Astrocyte (in vitro differentiated cells and primary cell): ENCODE measurements around the gene PKMYT1. TPM values are rescaled to one million over a fixed set of nuclear protein-coding genes. Genes with fewer than 3 reads are reported as not detected.

ENCODE experiments used
- DNase-seq: peaks from one replicate; pipeline ENCODE4 v3.0.0-alpha.2; 2010; ENCODE audit warnings: low read depth
- FAIRE-seq: peaks from 2 replicates; lab custom pipeline; 2011; peaks lifted over from hg19 to GRCh38; lab: Jason Lieb, UNC
- H2AFZ ChIP-seq: 2 replicates; pipeline ENCODE4 v1.6.0; 2012; ENCODE audit warnings: low read depth, low read length, inconsistent platforms
- H3K27ac ChIP-seq: 2 replicates; pipeline ENCODE4 v1.5.1; 2011; ENCODE audit warnings: low read depth, low read length, inconsistent platforms
- H3K27me3 ChIP-seq: 2 replicates; pipeline ENCODE4 v1.6.0; 2011; ENCODE audit warnings: low read length, inconsistent platforms; ENCODE audit not compliant: insufficient read depth
- H3K36me3 ChIP-seq: 2 replicates; pipeline ENCODE4 v1.5.1; 2011; ENCODE audit warnings: low read length, inconsistent platforms; ENCODE audit not compliant: insufficient read depth
- H3K4me1 ChIP-seq: 2 replicates; pipeline ENCODE4 v1.5.1; 2011; ENCODE audit warnings: low read length, inconsistent platforms; ENCODE audit not compliant: insufficient read depth
- H3K4me2 ChIP-seq: 2 replicates; pipeline ENCODE4 v1.6.0; 2012; ENCODE audit warnings: low read length, inconsistent platforms
- H3K4me3 ChIP-seq: 2 replicates; pipeline ENCODE4 v1.5.1; 2011; ENCODE audit warnings: low read depth, mild to moderate bottlenecking, low read length, inconsistent platforms; ENCODE audit not compliant: insufficient read depth
- H3K79me2 ChIP-seq: 2 replicates; pipeline ENCODE4 v1.6.0; 2012; ENCODE audit warnings: mild to moderate bottlenecking, low read length, inconsistent platforms; ENCODE audit not compliant: insufficient read depth
- H3K9ac ChIP-seq: 2 replicates; pipeline ENCODE4 v1.6.0; 2012; ENCODE audit warnings: mild to moderate bottlenecking, low read length, inconsistent platforms
- H3K9me3 ChIP-seq: 2 replicates; pipeline ENCODE4 v1.5.1; 2012; ENCODE audit warnings: low read depth, mild to moderate bottlenecking, low read length, inconsistent platforms; ENCODE audit not compliant: insufficient read depth
- H4K20me1 ChIP-seq: 2 replicates; pipeline ENCODE4 v1.6.0; 2012; ENCODE audit warnings: low read length, inconsistent platforms; ENCODE audit not compliant: insufficient read depth
- H3K27ac Mint-ChIP-seq: one replicate; pipeline ENCODE4 v1.8.0; 2021; ENCODE audit warnings: mild to moderate bottlenecking, mixed read lengths; ENCODE audit not compliant: unreplicated experiment
- H3K27me3 Mint-ChIP-seq: one replicate; pipeline ENCODE4 v1.8.0; 2021; ENCODE audit warnings: low read depth, mixed read lengths; ENCODE audit not compliant: unreplicated experiment
- H3K36me3 Mint-ChIP-seq: one replicate; pipeline ENCODE4 v1.8.0; 2021; ENCODE audit warnings: low read depth, mixed read lengths; ENCODE audit not compliant: unreplicated experiment
- H3K4me1 Mint-ChIP-seq: one replicate; pipeline ENCODE4 v1.8.0; 2021; ENCODE audit warnings: low read depth, mixed read lengths; ENCODE audit not compliant: unreplicated experiment
- H3K4me3 Mint-ChIP-seq: one replicate; pipeline ENCODE4 v1.8.0; 2021; ENCODE audit warnings: mild to moderate bottlenecking, moderate library complexity, mixed read lengths; ENCODE audit not compliant: unreplicated experiment
- H3K9me3 Mint-ChIP-seq: one replicate; pipeline ENCODE4 v1.8.0; 2021; ENCODE audit warnings: mild to moderate bottlenecking, mixed read lengths; ENCODE audit not compliant: unreplicated experiment
- CTCF ChIP-seq: IDR thresholded peaks from 2 replicates; pipeline ENCODE4 v1.5.1; 2011; ENCODE audit warnings: low read depth, mild to moderate bottlenecking, inconsistent platforms, low read length, moderate library complexity; ENCODE audit not compliant: insufficient read depth
- EZH2 ChIP-seq: IDR thresholded peaks from 2 replicates; pipeline ENCODE4 v1.6.1; 2012; ENCODE audit warnings: mild to moderate bottlenecking, low read length, inconsistent platforms; ENCODE audit not compliant: insufficient read depth
- total RNA-seq: library from RNA; stranded (reverse); gene quantifications from 2 replicates; pipeline ENCODE4 v1.2.1, GENCODE V29; 2021

Gene PKMYT1
- total RNA-seq, 1 donor from 2014 or later, result 3.9 TPM

- Mint-ChIP-seq H3K4me3 (no peak overlapping the region), H3K9me3 (no peaks in the 10 kb centered on the region), H3K4me1 (peaks cover 3% of the 10 kb centered on the region), H3K27me3 (peaks cover 15% of the 10 kb centered on the region), H3K27ac (no peak overlapping the region), H3K36me3 (no peaks in the 10 kb centered on the region)
- Histone ChIP-seq H3K9ac (no peak overlapping the region), H3K36me3 (no peaks in the 10 kb centered on the region), H3K9me3 (no peaks in the 10 kb centered on the region), H3K27me3 (peaks cover 6% of the 10 kb centered on the region), H4K20me1 (no peaks in the 10 kb centered on the region), H3K4me2 (no peak overlapping the region), H3K27ac (no peak overlapping the region), H3K4me1 (peaks cover 8% of the 10 kb centered on the region), H3K4me3 (no peak overlapping the region), H2AFZ (no peak overlapping the region), H3K79me2 (no peaks in the 10 kb centered on the region)
- no peak for TF ChIP-seq CTCF
- no peak for TF ChIP-seq EZH2
- no peak for FAIRE-seq
- DNase-seq, result no peak
Measured at GRCh38 chr16:2985893-2986355, 5.7 kb upstream of the PKMYT1 start.

- no peak overlapping the region for H3K27ac ChIP-seq
- Mint-ChIP-seq H3K4me3 (no peak overlapping the region), H3K9me3 (no peaks in the 10 kb centered on the region), H3K27ac (no peak overlapping the region), H3K36me3 (no peaks in the 10 kb centered on the region), H3K4me1 (peaks cover 3% of the 10 kb centered on the region), H3K27me3 (peaks cover 10% of the 10 kb centered on the region)
- no peak for TF ChIP-seq CTCF
- TF ChIP-seq EZH2, result no peak
- H3K4me3 ChIP-seq, result no peak overlapping the region
- no peak overlapping the region for H3K9ac ChIP-seq
- no peaks in the 10 kb centered on the region for H4K20me1 ChIP-seq
- no peak for DNase-seq
- peaks cover 12% of the 10 kb centered on the region for H3K4me1 ChIP-seq
- no peak for FAIRE-seq
- no peaks in the 10 kb centered on the region for H3K36me3 ChIP-seq
- H3K27me3 ChIP-seq, result peaks cover 6% of the 10 kb centered on the region
- no peaks in the 10 kb centered on the region for H3K9me3 ChIP-seq
- H3K79me2 ChIP-seq, result no peaks in the 10 kb centered on the region
- H3K4me2 ChIP-seq, result no peak overlapping the region
- no peak overlapping the region for H2AFZ ChIP-seq
Measured at GRCh38 chr16:2985462-2985861, 5.2 kb upstream of the PKMYT1 start.

- DNase-seq (peak; percentile 50), FAIRE-seq (no peak)
- Mint-ChIP-seq H3K4me3 (peak overlapping the region; percentile 40), H3K27ac (no peak overlapping the region), H3K4me1 (peaks cover 3% of the 10 kb centered on the region), H3K36me3 (no peaks in the 10 kb centered on the region), H3K27me3 (peaks cover 10% of the 10 kb centered on the region), H3K9me3 (no peaks in the 10 kb centered on the region)
- Histone ChIP-seq H3K36me3 (no peaks in the 10 kb centered on the region), H3K27ac (no peak overlapping the region), H3K9me3 (no peaks in the 10 kb centered on the region), H3K27me3 (no peaks in the 10 kb centered on the region), H3K4me2 (peak overlapping the region; percentile 69), H4K20me1 (no peaks in the 10 kb centered on the region), H2AFZ (peak overlapping the region; percentile 73), H3K4me1 (peaks cover 17% of the 10 kb centered on the region), H3K4me3 (no peak overlapping the region), H3K79me2 (peaks cover 6% of the 10 kb centered on the region), H3K9ac (peak overlapping the region; percentile 9)
- TF ChIP-seq CTCF (peak; percentile 61), EZH2 (no peak)
Measured at GRCh38 chr16:2983706-2984136, 3.5 kb upstream of the PKMYT1 start.
